Lower leg skin (tissue), 4 donors: ENCODE results near the gene CMYA5. TPM values are rescaled to one million over a fixed set of nuclear protein-coding genes. Genes with fewer than 3 reads are reported as not detected.

Experiments used
- DNase-seq, 2 donors: peaks; one replicate each; pipeline ENCODE4 v3.0.0-alpha.2; 2019; ENCODE audit warnings: low spot score in 2 of 2
- H3K4me3 ChIP-seq: fragments of 200-600 bp; sonication (generic); 2 replicates; pipeline ENCODE4 v1.5.1; 2017; ENCODE audit warnings: mild to moderate bottlenecking, low read depth; ENCODE audit not compliant: poor library complexity, severe bottlenecking
- CTCF ChIP-seq, 3 donors: fragments of 450-650 bp; IDR thresholded peaks; one replicate each; pipeline ENCODE4 v1.5.1; 2016; ENCODE audit warnings: antibody characterized with exemption in 3 of 3, mild to moderate bottlenecking in 3 of 3, moderate library complexity in 2 of 3
- POLR2A ChIP-seq, 2 donors: fragments of 450-650 bp; IDR thresholded peaks; one replicate each; pipeline ENCODE4 v1.6.1; 2016 to 2017; ENCODE audit warnings: antibody characterized with exemption in 2 of 2, mild to moderate bottlenecking in 1 of 2, moderate library complexity in 1 of 2
- WGBS, 2 donors: methylation state at CpG; one replicate each; pipeline ENCODE4 v1.1.5; 2018; 5-methylcytosine and 5-hydroxymethylcytosine counted together
- intact Hi-C: fragments of 100-400 bp; cut with DNase I; formaldehyde crosslinking; loops from one replicate; pipeline ENCODE4 v1.15.0; 2023; ENCODE audit warnings: low total_unique reads
- total RNA-seq, 4 donors: library from RNA; depleted of rRNA; stranded (reverse); fragments of >200 nt; gene quantifications; one replicate each; pipeline ENCODE4 v1.1.0, GENCODE V29; 2016

The CMYA5 gene
- total RNA-seq, 4 donors from 2014 or later, result 5.7 to 16.4 (median 7.4) TPM

- no peak for DNase-seq
- TF ChIP-seq CTCF (IDR thresholded peaks at IDR 0.05) (no peak), POLR2A (IDR thresholded peaks at IDR 0.05) (no peak)
- intact Hi-C loops, result no loop called here
These were observed 151.5 kb downstream of the CMYA5 start for GRCh38 chr5:79841172-79841571.

GRCh38 chr5:79842006-79842881 is 152.6 kb downstream of the CMYA5 start:
- WGBS, 2 donors, result 72 to 81% methylated on average over 12 of the region's 12 CpGs
- intact Hi-C loops, result no loop called here
- peak; percentile 2 to 81 for DNase-seq
- H3K4me3 ChIP-seq, result no peak overlapping the region
- TF ChIP-seq CTCF (IDR thresholded peaks at IDR 0.05) (no peak), POLR2A (IDR thresholded peaks at IDR 0.05) (no peak)

More at GRCh38 chr5:79841172-79841571, 151.5 kb downstream of the CMYA5 start:
- H3K4me3 ChIP-seq, result no peak overlapping the region

DNA sequence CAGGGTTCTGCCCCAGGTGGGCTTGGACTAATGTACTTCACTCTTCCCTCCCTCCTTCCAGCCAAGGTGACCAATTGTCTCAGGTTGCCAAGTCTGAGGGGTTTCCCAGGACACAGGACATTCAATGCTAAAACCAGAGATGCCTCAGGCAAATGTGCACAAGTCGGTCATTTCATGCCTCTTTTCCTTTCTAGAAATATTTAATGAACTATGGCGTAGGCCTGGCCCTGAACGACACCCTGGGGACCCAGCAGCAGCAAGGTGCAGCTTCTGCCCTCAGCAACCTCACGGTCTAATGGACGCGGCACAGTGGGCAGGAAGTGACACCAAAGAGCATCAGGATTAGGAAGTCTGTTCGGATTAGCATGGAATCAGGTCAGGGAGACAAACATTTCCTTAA is 153.4 kb downstream of the CMYA5 start:
- WGBS, 2 donors, result 82 to 83% methylated on average over 7 of the region's 7 CpGs
- intact Hi-C loops, result no loop called here
- no peak overlapping the region for H3K4me3 ChIP-seq
- no peak for TF ChIP-seq POLR2A (IDR thresholded peaks at IDR 0.05)
- no peak for TF ChIP-seq CTCF (IDR thresholded peaks at IDR 0.05)
- DNase-seq, result peak in 1 of 2 donors; percentile 48

DNA sequence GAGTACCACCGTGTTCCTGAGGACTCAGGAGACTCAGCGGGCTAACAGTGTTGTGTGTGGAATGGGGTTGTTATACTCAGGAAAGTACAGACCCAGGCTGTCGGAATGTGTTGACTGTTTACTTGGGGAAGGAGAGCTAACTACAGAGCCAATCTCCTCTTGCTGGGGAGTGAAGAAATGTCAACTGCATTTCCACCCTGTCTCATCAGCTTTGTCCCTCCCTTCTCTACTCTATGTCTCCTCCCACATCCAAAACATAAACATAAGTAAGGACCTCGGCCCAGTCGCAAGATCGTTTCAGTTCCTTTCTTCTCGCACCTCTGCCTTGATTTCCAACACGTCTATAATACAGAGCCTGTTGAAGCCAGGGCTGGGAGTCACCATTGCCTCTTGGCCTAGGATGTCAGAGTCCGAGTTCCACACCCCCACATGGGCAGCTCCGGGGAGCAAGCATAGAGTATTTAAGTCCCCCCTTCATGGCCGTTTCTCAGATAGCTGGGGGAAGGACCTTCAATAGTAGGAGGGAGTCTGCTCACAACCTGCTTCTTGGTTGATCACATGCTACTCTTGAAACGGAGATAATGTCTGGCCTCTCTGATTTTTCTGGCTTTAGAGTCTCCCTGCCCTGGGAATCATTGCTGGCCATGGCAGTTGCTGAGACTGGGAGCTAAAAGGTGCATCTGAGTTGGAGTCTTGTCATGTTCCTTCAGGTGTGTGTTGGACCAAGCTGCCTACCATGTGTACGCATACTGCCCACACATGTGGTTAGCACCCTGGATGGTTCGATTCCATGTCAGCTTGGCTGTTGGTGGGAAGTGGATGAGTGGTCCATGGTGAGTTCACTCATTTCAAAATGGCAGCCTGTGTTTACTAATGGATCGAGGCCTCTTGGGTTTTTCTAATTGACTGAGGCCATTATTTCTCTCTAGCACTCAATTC is 154.1 kb downstream of the CMYA5 start:
- DNase-seq, result peak in 1 of 2 donors; percentile 42
- WGBS, 2 donors, result 90 to 91% methylated on average over 15 of the region's 15 CpGs
- intact Hi-C loops, result no loop called here
- TF ChIP-seq CTCF (IDR thresholded peaks at IDR 0.05), result no peak
- TF ChIP-seq POLR2A (IDR thresholded peaks at IDR 0.05), result no peak
- H3K4me3 ChIP-seq, result no peak overlapping the region

- DNase-seq, result peak in 1 of 2 donors; percentile 14
- intact Hi-C loops, result no loop called here
- WGBS, 2 donors, result 60 to 92% methylated on average over 1 of the region's 1 CpG
- TF ChIP-seq CTCF (IDR thresholded peaks at IDR 0.05) (no peak), POLR2A (IDR thresholded peaks at IDR 0.05) (no peak)
- no peak overlapping the region for H3K4me3 ChIP-seq
These were observed 154.9 kb downstream of the CMYA5 start for GRCh38 chr5:79844571-79844970.
